ENCODE data around the gene RASA2.
"Not testable (repeated sequence)": the region's sequence is repeated elsewhere in the genome, so short reads cannot be mapped to it uniquely, and the experiment has no call there.

RASA2 gene

GRCh38 chr3:141499965-141500364 lies 13.1 kb downstream of the RASA2 start:
- DNase-seq = no peak

GRCh38 chr3:141500397-141500796 lies 13.6 kb downstream of the RASA2 start:
- no peak for DNase-seq

GRCh38 chr3:141505166-141505565 lies 18.3 kb downstream of the RASA2 start:
- DNase-seq = no peak

GRCh38 chr3:141506071-141506470 lies 19.2 kb downstream of the RASA2 start:
- no peak for DNase-seq

- no peak for DNase-seq
Observed at GRCh38 chr3:141507392-141508066, 20.7 kb downstream of the RASA2 start.

- DNase-seq = no peak
Observed at GRCh38 chr3:141508067-141508436, 21.2 kb downstream of the RASA2 start.

GRCh38 chr3:141511361-141511760 lies 24.5 kb downstream of the RASA2 start:
- no peak for DNase-seq

GRCh38 chr3:141514382-141514781 lies 27.6 kb downstream of the RASA2 start:
- DNase-seq = no peak

GRCh38 chr3:141519587-141519986 lies 32.8 kb downstream of the RASA2 start:
- DNase-seq = no peak

- DNase-seq = no peak
Observed at GRCh38 chr3:141521781-141522180, 35.0 kb downstream of the RASA2 start.

- no peak for DNase-seq
Observed at GRCh38 chr3:141523615-141524375, 37.0 kb downstream of the RASA2 start.

- no peak for DNase-seq
Observed at GRCh38 chr3:141524988-141525387, 38.2 kb downstream of the RASA2 start.

- no peak for DNase-seq
Observed at GRCh38 chr3:141525814-141526213, 39.0 kb downstream of the RASA2 start.

GRCh38 chr3:141526709-141527108 lies 39.9 kb downstream of the RASA2 start:
- DNase-seq = no peak

- DNase-seq = no peak
Observed at GRCh38 chr3:141528800-141529199, 42.0 kb downstream of the RASA2 start.

GRCh38 chr3:141529256-141529655 lies 42.4 kb downstream of the RASA2 start:
- no peak for DNase-seq

GRCh38 chr3:141529717-141530414 lies 43.0 kb downstream of the RASA2 start:
- DNase-seq = peak; percentile 37

GRCh38 chr3:141530415-141530768 lies 43.6 kb downstream of the RASA2 start:
- DNase-seq = no peak

- DNase-seq = no peak
Observed at GRCh38 chr3:141532609-141533008, 45.8 kb downstream of the RASA2 start.

GRCh38 chr3:141536017-141536416 lies 49.2 kb downstream of the RASA2 start:
- not testable (repeated sequence) for DNase-seq

GRCh38 chr3:141537856-141538255 lies 51.0 kb downstream of the RASA2 start:
- no peak for DNase-seq

- no peak for DNase-seq
Observed at GRCh38 chr3:141538568-141539240, 51.9 kb downstream of the RASA2 start.

- DNase-seq = no peak
Observed at GRCh38 chr3:141539431-141540187, 52.8 kb downstream of the RASA2 start.

All from activated CD4-positive, alpha-beta T cell treated with anti-CD3 and anti-CD28 coated beads for 48 hours (primary cell).